ENCODE measurements around the gene STMND1. TPM values are rescaled to one million over a fixed set of nuclear protein-coding genes. Genes with fewer than 3 reads are reported as not detected.

Gene STMND1
- total and polyA plus RNA-seq, 4 donors: 0.32 to 1.7 (median 0.46) TPM

- no peaks in the 10 kb centered on the region for H3K36me3 ChIP-seq (ENCODE audit: control insufficient read depth, insufficient read depth, low read length)
- DNase-seq (ENCODE audit: low read depth in 4 of 6, low spot score in 6 of 6): no peak
- no peaks in the 10 kb centered on the region for H3K9me3 ChIP-seq (ENCODE audit: control insufficient read depth, insufficient read depth, low read length)
- no peaks in the 10 kb centered on the region for H3K27me3 ChIP-seq (ENCODE audit: control insufficient read depth, insufficient read depth, low read length)
- no peak overlapping the region for H3K27ac ChIP-seq (ENCODE audit: low read depth, low read length)
- no peaks in the 10 kb centered on the region for H3K4me1 ChIP-seq (ENCODE audit: control insufficient read depth, insufficient read depth, low read length)
- WGBS (ENCODE audit: insufficient coverage): 100% methylated on average over 1 of the region's 3 CpGs
- no peak overlapping the region for H3K4me3 ChIP-seq (ENCODE audit: low read depth, low read length)
Observed at GRCh38 chr6:17151888-17152287, 50.0 kb downstream of the STMND1 start.

- Histone ChIP-seq H3K36me3 (ENCODE audit: control insufficient read depth, insufficient read depth, low read length) (no peaks in the 10 kb centered on the region), H3K27me3 (ENCODE audit: control insufficient read depth, insufficient read depth, low read length) (no peaks in the 10 kb centered on the region), H3K4me3 (ENCODE audit: low read depth, low read length) (no peak overlapping the region), H3K4me1 (ENCODE audit: control insufficient read depth, insufficient read depth, low read length) (no peaks in the 10 kb centered on the region), H3K9me3 (ENCODE audit: control insufficient read depth, insufficient read depth, low read length) (no peaks in the 10 kb centered on the region), H3K27ac (ENCODE audit: low read depth, low read length) (no peak overlapping the region)
- DNase-seq (ENCODE audit: low read depth in 4 of 6, low spot score in 6 of 6): no peak
Observed at GRCh38 chr6:17152703-17153102, 50.9 kb downstream of the STMND1 start.

- Histone ChIP-seq H3K4me1 (ENCODE audit: control insufficient read depth, insufficient read depth, low read length) (no peaks in the 10 kb centered on the region), H3K27ac (ENCODE audit: low read depth, low read length) (no peak overlapping the region), H3K36me3 (ENCODE audit: control insufficient read depth, insufficient read depth, low read length) (no peaks in the 10 kb centered on the region), H3K9me3 (ENCODE audit: control insufficient read depth, insufficient read depth, low read length) (no peaks in the 10 kb centered on the region), H3K4me3 (ENCODE audit: low read depth, low read length) (no peak overlapping the region), H3K27me3 (ENCODE audit: control insufficient read depth, insufficient read depth, low read length) (no peaks in the 10 kb centered on the region)
- DNase-seq (ENCODE audit: low read depth in 4 of 6, low spot score in 6 of 6): peak; percentile 59 to 96 (median 81)
- WGBS (ENCODE audit: insufficient coverage): 73% methylated on average over 2 of the region's 4 CpGs
Observed at GRCh38 chr6:17156112-17156921, 54.5 kb downstream of the STMND1 start.

- Histone ChIP-seq H3K4me1 (ENCODE audit: control insufficient read depth, insufficient read depth, low read length) (no peaks in the 10 kb centered on the region), H3K27ac (ENCODE audit: low read depth, low read length) (no peak overlapping the region), H3K36me3 (ENCODE audit: control insufficient read depth, insufficient read depth, low read length) (no peaks in the 10 kb centered on the region), H3K4me3 (ENCODE audit: low read depth, low read length) (no peak overlapping the region), H3K27me3 (ENCODE audit: control insufficient read depth, insufficient read depth, low read length) (no peaks in the 10 kb centered on the region), H3K9me3 (ENCODE audit: control insufficient read depth, insufficient read depth, low read length) (no peaks in the 10 kb centered on the region)
- DNase-seq (ENCODE audit: low read depth in 4 of 6, low spot score in 6 of 6): no peak
- WGBS (ENCODE audit: insufficient coverage): 65% methylated on average over 8 of the region's 8 CpGs
Observed at GRCh38 chr6:17156966-17157365, 55.1 kb downstream of the STMND1 start.

- WGBS (ENCODE audit: insufficient coverage): 97% methylated on average over 2 of the region's 2 CpGs
- DNase-seq (ENCODE audit: low read depth in 4 of 6, low spot score in 6 of 6): no peak
Observed at GRCh38 chr6:17157617-17158016, 55.8 kb downstream of the STMND1 start.

GRCh38 chr6:17159240-17159639, 57.4 kb downstream of the STMND1 start:
- DNase-seq (ENCODE audit: low read depth in 4 of 6, low spot score in 6 of 6): no peak
- no peaks in the 10 kb centered on the region for H3K36me3 ChIP-seq (ENCODE audit: control insufficient read depth, insufficient read depth, low read length)
- H3K4me3 ChIP-seq (ENCODE audit: low read depth, low read length): no peak overlapping the region
- H3K27me3 ChIP-seq (ENCODE audit: control insufficient read depth, insufficient read depth, low read length): no peaks in the 10 kb centered on the region
- no peaks in the 10 kb centered on the region for H3K9me3 ChIP-seq (ENCODE audit: control insufficient read depth, insufficient read depth, low read length)
- no peaks in the 10 kb centered on the region for H3K4me1 ChIP-seq (ENCODE audit: control insufficient read depth, insufficient read depth, low read length)
- WGBS (ENCODE audit: insufficient coverage): 60% methylated on average over 1 of the region's 5 CpGs
- no peak overlapping the region for H3K27ac ChIP-seq (ENCODE audit: low read depth, low read length)

More at GRCh38 chr6:17157617-17158016, 55.8 kb downstream of the STMND1 start:
- no peaks in the 10 kb centered on the region for H3K9me3 ChIP-seq (ENCODE audit: control insufficient read depth, insufficient read depth, low read length)
- H3K4me1 ChIP-seq (ENCODE audit: control insufficient read depth, insufficient read depth, low read length): no peaks in the 10 kb centered on the region
- H3K4me3 ChIP-seq (ENCODE audit: low read depth, low read length): no peak overlapping the region
- no peak overlapping the region for H3K27ac ChIP-seq (ENCODE audit: low read depth, low read length)
- no peaks in the 10 kb centered on the region for H3K27me3 ChIP-seq (ENCODE audit: control insufficient read depth, insufficient read depth, low read length)
- no peaks in the 10 kb centered on the region for H3K36me3 ChIP-seq (ENCODE audit: control insufficient read depth, insufficient read depth, low read length)

GRCh38 chr6:17161076-17161475, 59.2 kb downstream of the STMND1 start:
- H3K9me3 ChIP-seq (ENCODE audit: control insufficient read depth, insufficient read depth, low read length): no peaks in the 10 kb centered on the region
- DNase-seq (ENCODE audit: low read depth in 4 of 6, low spot score in 6 of 6): peak in 2 of 6 donors; percentile 58 to 83
- no peaks in the 10 kb centered on the region for H3K27me3 ChIP-seq (ENCODE audit: control insufficient read depth, insufficient read depth, low read length)
- WGBS (ENCODE audit: insufficient coverage): 53% methylated on average over 2 of the region's 2 CpGs
- H3K4me1 ChIP-seq (ENCODE audit: control insufficient read depth, insufficient read depth, low read length): no peaks in the 10 kb centered on the region
- H3K36me3 ChIP-seq (ENCODE audit: control insufficient read depth, insufficient read depth, low read length): no peaks in the 10 kb centered on the region
- no peak overlapping the region for H3K27ac ChIP-seq (ENCODE audit: low read depth, low read length)
- no peak overlapping the region for H3K4me3 ChIP-seq (ENCODE audit: low read depth, low read length)

GRCh38 chr6:17165383-17165782, 63.5 kb downstream of the STMND1 start:
- Histone ChIP-seq H3K27ac (ENCODE audit: low read depth, low read length) (no peak overlapping the region), H3K9me3 (ENCODE audit: control insufficient read depth, insufficient read depth, low read length) (no peaks in the 10 kb centered on the region), H3K36me3 (ENCODE audit: control insufficient read depth, insufficient read depth, low read length) (no peaks in the 10 kb centered on the region), H3K4me3 (ENCODE audit: low read depth, low read length) (no peak overlapping the region), H3K4me1 (ENCODE audit: control insufficient read depth, insufficient read depth, low read length) (no peaks in the 10 kb centered on the region), H3K27me3 (ENCODE audit: control insufficient read depth, insufficient read depth, low read length) (no peaks in the 10 kb centered on the region)
- WGBS (ENCODE audit: insufficient coverage): 89% methylated on average over 3 of the region's 5 CpGs
- peak in 2 of 6 donors; percentile 22 to 31 for DNase-seq (ENCODE audit: low read depth in 4 of 6, low spot score in 6 of 6)

- H3K9me3 ChIP-seq (ENCODE audit: control insufficient read depth, insufficient read depth, low read length): no peaks in the 10 kb centered on the region
- H3K4me3 ChIP-seq (ENCODE audit: low read depth, low read length): no peak overlapping the region
- no peaks in the 10 kb centered on the region for H3K4me1 ChIP-seq (ENCODE audit: control insufficient read depth, insufficient read depth, low read length)
- no peaks in the 10 kb centered on the region for H3K36me3 ChIP-seq (ENCODE audit: control insufficient read depth, insufficient read depth, low read length)
- DNase-seq (ENCODE audit: low read depth in 4 of 6, low spot score in 6 of 6): peak in 2 of 6 donors; percentile 36 to 40
- WGBS (ENCODE audit: insufficient coverage): 32% methylated on average over 7 of the region's 9 CpGs
- no peaks in the 10 kb centered on the region for H3K27me3 ChIP-seq (ENCODE audit: control insufficient read depth, insufficient read depth, low read length)
- H3K27ac ChIP-seq (ENCODE audit: low read depth, low read length): no peak overlapping the region
Observed at GRCh38 chr6:17167327-17167979, 65.6 kb downstream of the STMND1 start.

GRCh38 chr6:17169291-17169690, 67.4 kb downstream of the STMND1 start:
- Histone ChIP-seq H3K9me3 (ENCODE audit: control insufficient read depth, insufficient read depth, low read length) (no peaks in the 10 kb centered on the region), H3K4me1 (ENCODE audit: control insufficient read depth, insufficient read depth, low read length) (no peaks in the 10 kb centered on the region), H3K27me3 (ENCODE audit: control insufficient read depth, insufficient read depth, low read length) (no peaks in the 10 kb centered on the region), H3K36me3 (ENCODE audit: control insufficient read depth, insufficient read depth, low read length) (no peaks in the 10 kb centered on the region), H3K4me3 (ENCODE audit: low read depth, low read length) (no peak overlapping the region), H3K27ac (ENCODE audit: low read depth, low read length) (no peak overlapping the region)
- peak in 1 of 6 donors; percentile 21 for DNase-seq (ENCODE audit: low read depth in 4 of 6, low spot score in 6 of 6)
- WGBS (ENCODE audit: insufficient coverage): 83% methylated on average over 6 of the region's 6 CpGs
